OCI-LY1 (cell line): ENCODE measurements around the gene COL11A1.

Experiments used
- H2AFZ ChIP-seq: fragments of 200-600 bp; sonication (generic), shearing (Covaris generic); 2 replicates; pipeline ENCODE4 v1.6.0; 2014; ENCODE audit warnings: antibody characterized with exemption, mild to moderate bottlenecking, low read length
- H3F3A ChIP-seq: fragments of 200-600 bp; sonication (generic), shearing (Covaris generic); 2 replicates; pipeline ENCODE4 v1.6.0; 2014; ENCODE audit warnings: mild to moderate bottlenecking, antibody characterized with exemption, low read length, moderate library complexity; ENCODE audit not compliant: insufficient read depth
- H3K27ac ChIP-seq: fragments of 200-600 bp; sonication (generic); 2 replicates; pipeline ENCODE4 v1.5.1; 2014; ENCODE audit warnings: low read length, mixed run types, mild to moderate bottlenecking, low read depth; ENCODE audit not compliant: poor library complexity, severe bottlenecking
- H3K27me3 ChIP-seq: fragments of 200-600 bp; sonication (generic); 2 replicates; pipeline ENCODE4 v1.6.0; 2014; ENCODE audit warnings: antibody characterized with exemption, mild to moderate bottlenecking, low read length, moderate library complexity; ENCODE audit not compliant: insufficient read depth
- H3K36me3 ChIP-seq: fragments of 200-600 bp; sonication (generic); 2 replicates; pipeline ENCODE4 v1.6.1; 2014; ENCODE audit warnings: mild to moderate bottlenecking, antibody characterized with exemption, low read length, moderate library complexity, mixed read lengths; ENCODE audit not compliant: insufficient read depth
- H3K4me1 ChIP-seq: fragments of 200-600 bp; sonication (generic); 2 replicates; pipeline ENCODE4 v1.5.1; 2014; ENCODE audit warnings: mild to moderate bottlenecking, low read length, moderate library complexity; ENCODE audit not compliant: insufficient read depth, severe bottlenecking
- H3K4me2 ChIP-seq: fragments of 200-600 bp; sonication (generic), shearing (Covaris generic); 2 replicates; pipeline ENCODE4 v1.6.1; 2014; ENCODE audit warnings: low read length
- H3K4me3 ChIP-seq: fragments of 200-600 bp; sonication (generic); 2 replicates; pipeline ENCODE4 v1.5.1; 2014; ENCODE audit warnings: low read length, low read depth, mild to moderate bottlenecking, mixed read lengths; ENCODE audit not compliant: poor library complexity, severe bottlenecking
- H3K79me2 ChIP-seq: fragments of 200-600 bp; shearing (Covaris generic); 2 replicates; pipeline ENCODE4 v1.6.1; 2016; ENCODE audit warnings: mixed run types, low read length, mixed read lengths; ENCODE audit not compliant: insufficient read depth
- H3K9ac ChIP-seq: fragments of 200-600 bp; sonication (generic), shearing (Covaris generic); 2 replicates; pipeline ENCODE4 v1.6.1; 2014; ENCODE audit warnings: mild to moderate bottlenecking, low read length, mixed read lengths
- H3K9me2 ChIP-seq: fragments of 200-600 bp; sonication (generic), shearing (Covaris generic); 2 replicates; pipeline ENCODE4 v1.6.1; 2014; ENCODE audit warnings: low read depth, mild to moderate bottlenecking, low read length, mixed read lengths
- H3K9me3 ChIP-seq: fragments of 200-600 bp; shearing (Covaris generic); 2 replicates; pipeline ENCODE4 v1.6.1; 2014; ENCODE audit warnings: low read length, mixed read lengths
- H4K20me1 ChIP-seq: fragments of 200-600 bp; sonication (generic), shearing (Covaris generic); 2 replicates; pipeline ENCODE4 v1.6.0; 2016; ENCODE audit warnings: mild to moderate bottlenecking, low read length; ENCODE audit not compliant: insufficient read depth
- CTCF ChIP-seq: fragments of 200-600 bp; sonication (generic), shearing (Covaris generic); IDR thresholded peaks from 2 replicates; pipeline ENCODE4 v1.5.1; 2017; ENCODE audit warnings: mild to moderate bottlenecking, antibody characterized with exemption, low read length, moderate library complexity, mixed read lengths
- EZH2 ChIP-seq: fragments of 200-600 bp; sonication (generic), shearing (Covaris generic); IDR thresholded peaks from 2 replicates; pipeline ENCODE4 v1.8.0; 2017; ENCODE audit warnings: borderline replicate concordance, mixed run types, mild to moderate bottlenecking, antibody characterized with exemption, low read length, moderate library complexity, mixed read lengths

The COL11A1 gene

GRCh38 chr1:102861247-102861646 is 247.1 kb downstream of the COL11A1 start:
- H3K79me2 ChIP-seq = no peaks in the 10 kb centered on the region
- no peak overlapping the region for H3K4me2 ChIP-seq
- H3F3A ChIP-seq = no peaks in the 10 kb centered on the region
- H3K9me3 ChIP-seq = no peaks in the 10 kb centered on the region
- H3K9me2 ChIP-seq = no peaks in the 10 kb centered on the region
- TF ChIP-seq CTCF = no peak
- TF ChIP-seq EZH2 = no peak
- H3K9ac ChIP-seq = no peak overlapping the region
- H3K4me1 ChIP-seq = no peaks in the 10 kb centered on the region
- H3K27me3 ChIP-seq = no peaks in the 10 kb centered on the region
- no peak overlapping the region for H2AFZ ChIP-seq
- H4K20me1 ChIP-seq = no peaks in the 10 kb centered on the region
- H3K36me3 ChIP-seq = no peaks in the 10 kb centered on the region
- H3K4me3 ChIP-seq = no peak overlapping the region
- H3K27ac ChIP-seq = no peak overlapping the region

- Histone ChIP-seq H3K27me3 (no peaks in the 10 kb centered on the region), H3K9me3 (no peaks in the 10 kb centered on the region), H3K4me3 (no peak overlapping the region), H3F3A (no peaks in the 10 kb centered on the region), H3K9me2 (no peaks in the 10 kb centered on the region), H3K36me3 (no peaks in the 10 kb centered on the region), H3K4me1 (no peaks in the 10 kb centered on the region), H3K27ac (no peak overlapping the region), H3K4me2 (no peak overlapping the region), H4K20me1 (no peaks in the 10 kb centered on the region), H3K9ac (no peak overlapping the region), H3K79me2 (no peaks in the 10 kb centered on the region), H2AFZ (no peak overlapping the region)
- no peak for TF ChIP-seq CTCF
- TF ChIP-seq EZH2 = no peak
Measured at GRCh38 chr1:102858695-102859094, 249.6 kb downstream of the COL11A1 start.

GRCh38 chr1:102857251-102857650 is 251.1 kb downstream of the COL11A1 start:
- TF ChIP-seq EZH2 (no peak), CTCF (no peak)
- H4K20me1 ChIP-seq = no peaks in the 10 kb centered on the region
- H2AFZ ChIP-seq = no peak overlapping the region
- H3K4me1 ChIP-seq = no peaks in the 10 kb centered on the region
- no peaks in the 10 kb centered on the region for H3K27me3 ChIP-seq
- no peak overlapping the region for H3K4me3 ChIP-seq
- H3K27ac ChIP-seq = no peak overlapping the region
- H3K9me3 ChIP-seq = no peaks in the 10 kb centered on the region
- H3K36me3 ChIP-seq = no peaks in the 10 kb centered on the region
- H3K9me2 ChIP-seq = no peaks in the 10 kb centered on the region
- H3K4me2 ChIP-seq = no peak overlapping the region
- no peaks in the 10 kb centered on the region for H3K79me2 ChIP-seq
- no peaks in the 10 kb centered on the region for H3F3A ChIP-seq
- no peak overlapping the region for H3K9ac ChIP-seq
